Kidney (tissue), 14 donors: ENCODE data around the gene CALN1. TPM values are rescaled to one million over a fixed set of nuclear protein-coding genes. Genes with fewer than 3 reads are reported as not detected.

Experiments
- DNase-seq, 5 donors: peaks; one replicate each; pipeline ENCODE4 v3.0.0-alpha.2; 2013 to 2020
- FAIRE-seq: peaks from 2 replicates; lab custom pipeline; 2012; peaks lifted over from hg19 to GRCh38; lab: Jason Lieb, UNC
- H3K27ac ChIP-seq, 2 donors: one replicate each; pipeline ENCODE4 v1.7.0; 2013; ENCODE audit warnings: low read depth in 2 of 2, low read length in 2 of 2, inconsistent platforms in 1 of 2
- H3K27me3 ChIP-seq: one replicate; pipeline ENCODE4 v1.7.1; 2013; ENCODE audit warnings: low read length, inconsistent platforms; ENCODE audit not compliant: control insufficient read depth, insufficient read depth
- H3K36me3 ChIP-seq, 3 donors: one replicate each; pipeline versions ENCODE4 v1.7.0 to v1.7.1; 2013; ENCODE audit warnings: low read length in 3 of 3, control low read depth in 1 of 3, inconsistent platforms in 1 of 3; ENCODE audit not compliant: insufficient read depth in 3 of 3, control insufficient read depth in 2 of 3
- H3K4me1 ChIP-seq, 3 donors: one replicate each; pipeline versions ENCODE4 v1.7.0 to v1.7.1; 2013; ENCODE audit warnings: low read length in 3 of 3, inconsistent platforms in 1 of 3, low read depth in 1 of 3; ENCODE audit not compliant: control insufficient read depth in 2 of 3, insufficient read depth in 2 of 3
- H3K4me3 ChIP-seq, 3 donors: one replicate each; pipeline versions ENCODE4 v1.7.0 to v1.8.1; 2013; ENCODE audit warnings: low read length in 3 of 3, control low read depth in 1 of 3, inconsistent platforms in 1 of 3
- H3K9ac ChIP-seq, 3 donors: one replicate each; pipeline versions ENCODE4 v1.7.0 to v1.7.1; 2013; ENCODE audit warnings: low read length in 3 of 3, control low read depth in 1 of 3, inconsistent platforms in 1 of 3
- H3K9me3 ChIP-seq, 3 donors: one replicate each; pipeline versions ENCODE4 v1.7.0 to v1.7.1; 2013; ENCODE audit warnings: low read length in 3 of 3, control low read depth in 1 of 3, inconsistent platforms in 1 of 3; ENCODE audit not compliant: control insufficient read depth in 2 of 3, insufficient read depth in 1 of 3
- CTCF ChIP-seq: IDR thresholded peaks from 3 replicates; pipeline ENCODE4 v1.5.1; 2012; ENCODE audit warnings: mild to moderate bottlenecking, moderate library complexity, borderline replicate concordance; ENCODE audit not compliant: insufficient read depth; ENCODE audit errors: extremely low read depth
- intact Hi-C: fragments of 100-400 bp; cut with DNase I; formaldehyde crosslinking; loops from one replicate; pipeline ENCODE4 v1.11.1; 2022
- polyA plus RNA-seq: library from polyadenylated mRNA; stranded (reverse); fragments of 350-450 nt; fragmentation: Illumina TruSeq; extraction: RNeasy Lipid Tissue Mini Kit (QIAGEN cat#74804); gene quantifications from one replicate; pipeline ENCODE4 v1.2.3, GENCODE V29; 2014; ENCODE audit warnings: low read depth, low replicate concordance; ENCODE audit not compliant: insufficient read depth
- total RNA-seq: library from RNA; stranded (reverse); fragmentation: NEBNext Ultra II Directional; extraction: Animal tissue kit (Norgen Biotek cat#: 25700); gene quantifications from one replicate; pipeline ENCODE4 v1.2.1, GENCODE V29; 2021
- donor health status: control.
- donor health status: control.
- donor health status: control.
- donor health status: control.
- donor health status: control.
- donor health status: DM: yes; HTN: yes; CAD: no.
- donor health status: Normal renal cell carcinoma (clear cell type).

The CALN1 gene
- total and polyA plus RNA-seq, 2 donors from 2014 or later: not detected

- H3K36me3 ChIP-seq: no peaks in the 10 kb centered on the region
- DNase-seq (no peak), FAIRE-seq (no peak)
- H3K27me3 ChIP-seq: no peaks in the 10 kb centered on the region
- no peak for TF ChIP-seq CTCF
- no peak overlapping the region for H3K4me3 ChIP-seq
- no peak overlapping the region for H3K27ac ChIP-seq
- H3K9ac ChIP-seq: no peak overlapping the region
- intact Hi-C loops: no loop called here
- H3K4me1 ChIP-seq: no peaks in the 10 kb centered on the region
- no peaks in the 10 kb centered on the region for H3K9me3 ChIP-seq
Observed at GRCh38 chr7:72042855-72043254, 369.3 kb downstream of the CALN1 start.

GRCh38 chr7:72040641-72041040 lies 371.5 kb downstream of the CALN1 start:
- H3K9me3 ChIP-seq: no peaks in the 10 kb centered on the region
- no peak for TF ChIP-seq CTCF
- no peak overlapping the region for H3K9ac ChIP-seq
- no peak overlapping the region for H3K4me3 ChIP-seq
- FAIRE-seq (no peak), DNase-seq (no peak)
- H3K4me1 ChIP-seq: no peaks in the 10 kb centered on the region
- H3K36me3 ChIP-seq: no peaks in the 10 kb centered on the region
- H3K27me3 ChIP-seq: no peaks in the 10 kb centered on the region
- intact Hi-C loops: no loop called here
- H3K27ac ChIP-seq: no peak overlapping the region

- Histone ChIP-seq H3K9me3 (no peaks in the 10 kb centered on the region), H3K4me3 (no peak overlapping the region), H3K4me1 (no peaks in the 10 kb centered on the region), H3K9ac (no peak overlapping the region), H3K27me3 (no peaks in the 10 kb centered on the region), H3K36me3 (no peaks in the 10 kb centered on the region), H3K27ac (no peak overlapping the region)
- DNase-seq (no peak), FAIRE-seq (no peak)
- intact Hi-C loops: no loop called here
- TF ChIP-seq CTCF: no peak
Observed at GRCh38 chr7:72039460-72039859, 372.7 kb downstream of the CALN1 start.

- DNase-seq (no peak), FAIRE-seq (no peak)
- no peaks in the 10 kb centered on the region for H3K4me1 ChIP-seq
- no peak for TF ChIP-seq CTCF
- intact Hi-C loops: no loop called here
- H3K4me3 ChIP-seq: no peak overlapping the region
- no peaks in the 10 kb centered on the region for H3K9me3 ChIP-seq
- H3K9ac ChIP-seq: no peak overlapping the region
- no peak overlapping the region for H3K27ac ChIP-seq
- no peaks in the 10 kb centered on the region for H3K36me3 ChIP-seq
- H3K27me3 ChIP-seq: no peaks in the 10 kb centered on the region
Observed at GRCh38 chr7:72038022-72038732, 374.0 kb downstream of the CALN1 start.
